Measurements from ENCODE around the gene GPR65. TPM values are rescaled to one million over a fixed set of nuclear protein-coding genes. Genes with fewer than 3 reads are reported as not detected.

The GPR65 gene
- total RNA-seq, 1 donor from 2014 or later, result 0.54 TPM

DNA sequence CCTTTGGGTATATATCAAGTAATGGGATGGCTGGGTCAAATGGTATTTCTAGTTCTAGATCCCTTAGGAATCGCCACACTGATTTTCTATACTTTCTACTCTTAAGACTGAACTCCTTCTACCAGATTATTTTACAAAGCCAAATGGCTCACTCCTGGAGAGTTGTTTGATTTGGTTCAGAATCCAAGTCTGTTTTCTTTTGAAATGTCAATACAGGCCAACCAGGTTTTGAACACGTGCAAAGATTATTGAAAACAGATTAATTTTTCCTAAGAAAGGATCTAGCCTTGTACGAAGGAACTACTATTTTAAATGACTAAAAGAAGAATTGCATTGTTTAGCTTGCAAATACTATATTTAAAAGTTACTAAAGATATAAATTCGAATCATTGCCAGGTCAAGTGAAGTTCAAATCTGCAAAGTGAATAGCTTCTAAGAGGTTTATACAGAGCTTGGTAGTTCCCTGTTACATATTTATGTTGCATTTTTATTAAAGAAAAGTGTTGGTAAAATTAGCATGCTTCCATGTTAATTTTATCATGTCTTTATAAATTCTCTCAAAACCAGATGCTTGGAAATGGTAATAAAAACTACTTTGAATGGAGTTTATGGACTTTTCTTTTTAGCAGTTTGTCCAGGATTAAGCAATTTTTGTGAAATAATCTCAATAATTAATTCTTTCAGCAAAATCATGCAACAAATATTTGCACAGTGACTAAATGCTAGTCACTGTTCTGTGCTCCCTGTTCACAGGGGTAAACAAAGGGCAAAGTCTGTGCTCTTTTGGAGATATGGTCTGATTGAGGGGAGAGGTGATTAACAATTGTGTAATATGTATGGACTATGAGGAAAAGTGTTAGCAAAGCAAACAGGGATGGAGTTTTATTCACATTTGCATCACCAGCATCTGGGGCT is 38.9 kb downstream of the GPR65 start:
- Histone ChIP-seq H3K4me3 (ENCODE audit: insufficient read depth, low read depth, low read length) (no peak overlapping the region), H4K20me1 (ENCODE audit: insufficient read depth, low read length) (no peaks in the 10 kb centered on the region), H3K9me3 (ENCODE audit: insufficient read depth, low read depth, low read length) (no peaks in the 10 kb centered on the region), H3K27ac (ENCODE audit: low read depth, low read length) (no peak overlapping the region), H3K79me2 (ENCODE audit: insufficient read depth, low read length) (no peaks in the 10 kb centered on the region), H3K4me2 (ENCODE audit: low read length) (no peak overlapping the region), H3K9ac (ENCODE audit: low read length) (no peak overlapping the region), H3K27me3 (ENCODE audit: insufficient read depth, low read length) (no peaks in the 10 kb centered on the region), H2AFZ (ENCODE audit: low read depth, low read length) (no peak overlapping the region), H3K36me3 (ENCODE audit: insufficient read depth, low read length) (no peaks in the 10 kb centered on the region), H3K4me1 (ENCODE audit: insufficient read depth, low read length) (no peaks in the 10 kb centered on the region)
- H3K36me3 Mint-ChIP-seq (ENCODE audit: low read depth, unreplicated experiment), result no peaks in the 10 kb centered on the region
- no peaks in the 10 kb centered on the region for H3K9me3 Mint-ChIP-seq (ENCODE audit: unreplicated experiment)
- no peak overlapping the region for H3K4me3 Mint-ChIP-seq (ENCODE audit: unreplicated experiment)
- no peaks in the 10 kb centered on the region for H3K27me3 Mint-ChIP-seq (ENCODE audit: low read depth, unreplicated experiment)
- H3K27ac Mint-ChIP-seq (ENCODE audit: unreplicated experiment), result no peak overlapping the region
- no peak for FAIRE-seq
- H3K4me1 Mint-ChIP-seq (ENCODE audit: low read depth, unreplicated experiment), result no peaks in the 10 kb centered on the region
- DNase-seq (ENCODE audit: low read depth), result no peak
- TF ChIP-seq EZH2 (IDR thresholded peaks at IDR 0.05; ENCODE audit: insufficient read depth, low read length), result no peak
- TF ChIP-seq, protein P1, sequence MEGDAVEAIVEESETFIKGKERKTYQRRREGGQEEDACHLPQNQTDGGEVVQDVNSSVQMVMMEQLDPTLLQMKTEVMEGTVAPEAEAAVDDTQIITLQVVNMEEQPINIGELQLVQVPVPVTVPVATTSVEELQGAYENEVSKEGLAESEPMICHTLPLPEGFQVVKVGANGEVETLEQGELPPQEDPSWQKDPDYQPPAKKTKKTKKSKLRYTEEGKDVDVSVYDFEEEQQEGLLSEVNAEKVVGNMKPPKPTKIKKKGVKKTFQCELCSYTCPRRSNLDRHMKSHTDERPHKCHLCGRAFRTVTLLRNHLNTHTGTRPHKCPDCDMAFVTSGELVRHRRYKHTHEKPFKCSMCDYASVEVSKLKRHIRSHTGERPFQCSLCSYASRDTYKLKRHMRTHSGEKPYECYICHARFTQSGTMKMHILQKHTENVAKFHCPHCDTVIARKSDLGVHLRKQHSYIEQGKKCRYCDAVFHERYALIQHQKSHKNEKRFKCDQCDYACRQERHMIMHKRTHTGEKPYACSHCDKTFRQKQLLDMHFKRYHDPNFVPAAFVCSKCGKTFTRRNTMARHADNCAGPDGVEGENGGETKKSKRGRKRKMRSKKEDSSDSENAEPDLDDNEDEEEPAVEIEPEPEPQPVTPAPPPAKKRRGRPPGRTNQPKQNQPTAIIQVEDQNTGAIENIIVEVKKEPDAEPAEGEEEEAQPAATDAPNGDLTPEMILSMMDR (IDR thresholded peaks at IDR 0.05; ENCODE audit: insufficient read depth, low read depth, low read length), result no peak

DNA sequence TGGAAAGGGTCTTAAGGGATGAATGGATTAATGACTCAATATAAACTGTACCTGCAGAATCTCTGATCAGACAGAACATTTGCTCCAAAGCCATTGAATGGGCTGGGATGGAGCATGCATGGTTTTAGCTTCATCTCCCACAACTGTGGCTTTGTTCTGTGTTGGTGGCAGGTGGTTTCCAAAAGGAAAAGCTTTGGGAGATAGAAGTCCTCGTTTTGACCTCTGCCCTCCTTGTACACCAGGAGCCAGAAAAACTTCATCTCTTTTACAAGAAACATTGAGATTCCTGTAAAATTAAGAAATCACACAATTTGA is 39.5 kb downstream of the GPR65 start:
- no peak for TF ChIP-seq EZH2 (IDR thresholded peaks at IDR 0.05; ENCODE audit: insufficient read depth, low read length)
- TF ChIP-seq, protein P1 (IDR thresholded peaks at IDR 0.05; ENCODE audit: insufficient read depth, low read depth, low read length), result no peak
- FAIRE-seq, result no peak

More for the DNA sequence above, 39.5 kb downstream of the GPR65 start:
- no peak overlapping the region for H3K27ac Mint-ChIP-seq (ENCODE audit: unreplicated experiment)
- Histone ChIP-seq H2AFZ (ENCODE audit: low read depth, low read length) (no peak overlapping the region), H3K4me3 (ENCODE audit: insufficient read depth, low read depth, low read length) (no peak overlapping the region), H4K20me1 (ENCODE audit: insufficient read depth, low read length) (no peaks in the 10 kb centered on the region), H3K36me3 (ENCODE audit: insufficient read depth, low read length) (no peaks in the 10 kb centered on the region), H3K9me3 (ENCODE audit: insufficient read depth, low read depth, low read length) (no peaks in the 10 kb centered on the region), H3K4me1 (ENCODE audit: insufficient read depth, low read length) (no peaks in the 10 kb centered on the region), H3K4me2 (ENCODE audit: low read length) (no peak overlapping the region), H3K27ac (ENCODE audit: low read depth, low read length) (no peak overlapping the region), H3K79me2 (ENCODE audit: insufficient read depth, low read length) (no peaks in the 10 kb centered on the region), H3K27me3 (ENCODE audit: insufficient read depth, low read length) (no peaks in the 10 kb centered on the region), H3K9ac (ENCODE audit: low read length) (no peak overlapping the region)
- no peaks in the 10 kb centered on the region for H3K4me1 Mint-ChIP-seq (ENCODE audit: low read depth, unreplicated experiment)
- H3K36me3 Mint-ChIP-seq (ENCODE audit: low read depth, unreplicated experiment), result no peaks in the 10 kb centered on the region
- no peak for DNase-seq (ENCODE audit: low read depth)
- no peak overlapping the region for H3K4me3 Mint-ChIP-seq (ENCODE audit: unreplicated experiment)
- no peaks in the 10 kb centered on the region for H3K27me3 Mint-ChIP-seq (ENCODE audit: low read depth, unreplicated experiment)
- H3K9me3 Mint-ChIP-seq (ENCODE audit: unreplicated experiment), result no peaks in the 10 kb centered on the region
